NK-92 (cell line): ENCODE data around the gene ARHGAP30.
"Not testable (repeated sequence)": the region's sequence is repeated elsewhere in the genome, so short reads cannot be mapped to it uniquely, and the experiment has no call there.

Experiments
- DNase-seq: peaks from one replicate; lab custom pipeline; 2025; ENCODE audit not compliant: unreplicated experiment; lab: John Stamatoyannopoulos, UW

The ARHGAP30 gene

DNA sequence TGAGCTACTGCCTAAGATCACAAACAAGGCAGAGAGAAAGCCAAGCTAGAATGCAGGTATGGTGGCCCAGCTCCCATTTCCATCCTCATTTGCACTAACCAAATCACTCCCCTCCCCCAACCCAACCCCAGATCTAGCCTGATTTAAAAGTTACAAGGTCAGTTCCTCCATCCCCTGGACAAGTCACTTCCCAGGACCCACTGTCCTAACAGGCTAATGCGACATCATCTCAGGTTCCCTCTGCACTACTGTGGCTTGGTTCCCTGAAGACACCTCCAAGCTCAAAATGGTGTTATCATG, 51.1 kb downstream of the ARHGAP30 start:
- DNase-seq = no peak

GRCh38 chr1:161017756-161018630, 51.7 kb downstream of the ARHGAP30 start:
- no peak for DNase-seq

GRCh38 chr1:161017181-161017580, 52.5 kb downstream of the ARHGAP30 start:
- DNase-seq = not testable (repeated sequence)

- not testable (repeated sequence) for DNase-seq
These were observed 53.0 kb downstream of the ARHGAP30 start for GRCh38 chr1:161016683-161017082.

DNA sequence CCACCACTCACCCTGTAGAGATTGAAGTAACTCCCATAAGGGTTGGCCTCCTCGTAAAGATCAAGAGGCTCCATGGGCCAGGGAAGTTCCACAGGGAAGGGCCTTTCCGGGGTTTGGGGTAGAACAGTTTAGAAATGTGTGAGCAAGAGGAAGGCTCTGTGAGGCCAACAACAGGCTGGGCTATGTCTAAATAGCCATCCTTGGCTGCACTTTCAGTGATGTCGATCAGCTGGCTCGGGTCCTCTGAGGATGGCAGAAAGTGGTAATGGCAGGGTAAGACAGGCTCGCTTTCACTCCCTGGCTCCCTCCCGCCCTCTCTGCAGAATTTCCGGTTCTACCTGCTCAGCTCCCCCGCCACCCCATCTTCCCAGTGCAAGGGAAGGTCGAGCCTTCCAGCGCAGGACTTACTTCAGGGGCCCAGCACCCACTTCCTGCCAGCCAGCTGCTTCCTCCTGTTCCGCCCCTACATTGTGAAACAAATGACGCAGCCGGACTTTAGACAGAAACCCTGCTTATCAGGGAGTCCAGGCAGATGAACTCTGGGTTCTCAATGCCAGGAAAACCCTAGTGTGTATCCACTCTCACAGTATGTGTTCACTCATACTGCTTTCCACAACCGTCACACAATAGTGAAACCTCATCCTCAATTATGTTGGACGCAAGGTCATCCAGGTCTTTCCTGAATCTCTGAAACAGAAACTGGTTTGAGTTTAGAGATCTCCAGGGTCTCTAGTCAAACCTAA, 56.0 kb downstream of the ARHGAP30 start:
- no peak for DNase-seq

GRCh38 chr1:161013131-161013487, 56.6 kb downstream of the ARHGAP30 start:
- no peak for DNase-seq

DNA sequence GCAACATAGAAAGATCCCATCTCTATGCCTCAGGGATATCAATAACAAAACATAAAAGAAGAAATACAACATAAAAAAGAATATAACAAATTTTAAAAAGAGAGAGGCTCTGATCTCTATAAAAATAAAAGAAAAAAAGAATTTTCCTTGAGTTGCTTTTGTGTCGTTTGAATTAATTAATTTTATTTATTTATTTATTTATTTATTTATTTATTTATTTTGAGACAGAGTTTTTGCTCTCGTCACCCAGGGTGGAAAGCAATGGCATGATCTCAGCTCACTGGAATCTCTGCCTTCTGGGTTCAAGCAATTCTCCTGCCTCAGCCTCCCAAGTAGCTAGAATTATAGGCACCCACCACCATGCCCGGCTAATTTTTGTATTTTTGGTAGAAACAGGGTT, 57.3 kb downstream of the ARHGAP30 start:
- no peak for DNase-seq

DNA sequence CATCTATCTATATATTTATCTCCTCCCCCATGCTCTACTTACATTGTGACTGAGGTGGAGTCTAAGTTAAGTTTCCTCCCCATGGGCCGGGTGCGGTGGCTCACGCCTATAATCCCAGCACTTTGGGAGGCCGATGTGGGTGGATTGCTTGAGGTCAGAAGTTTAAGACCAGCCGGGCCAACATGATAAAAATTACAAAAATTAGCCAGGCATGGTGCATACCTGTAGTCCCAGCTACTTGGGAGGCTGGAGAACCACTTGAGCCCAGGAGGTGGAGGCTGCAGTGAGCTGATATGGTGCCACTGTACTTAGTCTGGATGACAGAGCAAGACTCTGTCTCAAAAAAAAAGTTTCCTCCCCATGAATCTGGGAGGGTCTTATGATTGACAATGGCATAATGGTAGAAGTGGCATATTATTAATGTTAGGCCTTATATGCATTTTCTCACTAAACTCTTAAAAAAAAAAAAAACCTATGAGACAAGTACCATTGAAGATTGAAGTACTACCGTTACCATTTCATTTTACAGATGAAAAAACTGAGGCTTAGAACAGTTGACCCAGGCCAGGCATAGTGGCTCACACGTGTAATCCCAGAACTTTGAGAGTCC, 60.0 kb downstream of the ARHGAP30 start:
- DNase-seq = no peak

GRCh38 chr1:161008869-161009510, 60.7 kb downstream of the ARHGAP30 start:
- DNase-seq = no peak

DNA sequence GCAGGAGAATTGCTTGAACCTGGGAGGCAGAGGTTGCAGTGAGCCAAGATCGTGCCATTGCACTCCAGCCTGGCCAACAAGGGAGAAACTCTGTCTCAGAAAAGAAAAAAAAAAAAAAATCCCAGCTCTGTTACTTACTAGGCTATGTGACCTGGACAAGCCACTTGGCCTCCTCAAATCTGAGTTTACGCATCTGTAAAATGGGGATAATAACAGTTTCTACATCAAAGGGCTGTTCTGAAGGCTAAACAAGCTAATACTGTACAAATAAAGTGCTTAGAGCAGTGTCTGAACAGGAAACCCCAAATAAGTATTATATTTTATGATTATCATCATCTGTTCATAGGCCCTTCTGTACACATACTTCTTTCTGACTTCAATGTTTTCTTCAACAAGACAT, 62.3 kb downstream of the ARHGAP30 start:
- no peak for DNase-seq

- no peak for DNase-seq
These were observed 63.1 kb downstream of the ARHGAP30 start for GRCh38 chr1:161006563-161006962.

DNA sequence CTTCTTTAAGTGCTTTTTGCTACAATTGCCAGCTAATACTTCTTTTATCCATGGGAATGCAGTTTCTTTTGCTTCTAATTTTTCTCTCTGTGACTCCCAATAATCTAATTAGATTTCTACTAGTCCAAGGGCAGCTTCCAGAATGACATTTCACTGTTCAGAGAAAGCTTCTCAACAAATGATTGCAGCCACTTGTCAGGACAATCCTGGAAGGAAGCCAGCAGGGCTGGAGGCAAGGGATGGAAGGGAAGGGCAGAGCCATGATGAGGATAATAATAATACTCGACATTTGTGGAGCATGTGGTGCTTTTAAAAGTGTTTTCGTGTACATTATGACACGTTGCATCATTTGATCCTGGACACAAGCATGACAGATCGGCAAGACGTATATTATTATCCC, 68.2 kb downstream of the ARHGAP30 start:
- no peak for DNase-seq

DNA sequence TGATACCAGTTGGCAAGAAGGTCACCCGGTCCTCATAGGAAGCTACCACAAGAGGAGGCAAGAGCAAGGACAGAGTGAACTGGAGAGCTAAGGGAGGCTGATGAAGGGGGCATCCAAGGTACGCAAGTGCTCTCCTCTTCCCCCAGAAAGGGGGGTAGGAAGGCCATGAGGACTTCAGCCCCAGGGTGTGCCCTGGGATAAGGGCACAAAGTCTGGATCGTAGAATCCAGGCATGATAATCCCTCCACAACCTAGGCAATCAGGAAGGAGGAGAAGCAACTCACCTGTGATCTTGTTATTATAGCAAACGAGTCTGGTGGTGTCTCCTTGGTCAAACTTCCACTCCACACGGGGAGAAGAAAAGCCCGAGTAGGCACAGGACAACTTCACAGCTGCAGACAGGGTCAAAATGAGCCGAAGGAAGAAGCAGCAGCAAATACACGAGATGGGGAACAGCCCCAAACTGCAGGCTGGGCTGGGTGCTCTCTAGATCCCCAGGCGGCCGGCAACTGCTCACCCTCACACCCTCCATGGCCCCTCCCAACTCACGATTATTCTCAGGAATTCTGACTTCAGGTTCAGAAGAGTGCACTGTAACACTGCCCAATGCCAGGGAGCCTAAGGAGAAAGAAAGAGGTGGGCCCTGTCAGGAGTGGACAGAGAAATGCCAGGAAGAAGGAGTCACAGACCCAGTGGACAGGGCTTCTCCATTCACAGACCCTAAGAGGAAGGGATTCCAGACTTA, 68.8 kb downstream of the ARHGAP30 start:
- DNase-seq = no peak

DNA sequence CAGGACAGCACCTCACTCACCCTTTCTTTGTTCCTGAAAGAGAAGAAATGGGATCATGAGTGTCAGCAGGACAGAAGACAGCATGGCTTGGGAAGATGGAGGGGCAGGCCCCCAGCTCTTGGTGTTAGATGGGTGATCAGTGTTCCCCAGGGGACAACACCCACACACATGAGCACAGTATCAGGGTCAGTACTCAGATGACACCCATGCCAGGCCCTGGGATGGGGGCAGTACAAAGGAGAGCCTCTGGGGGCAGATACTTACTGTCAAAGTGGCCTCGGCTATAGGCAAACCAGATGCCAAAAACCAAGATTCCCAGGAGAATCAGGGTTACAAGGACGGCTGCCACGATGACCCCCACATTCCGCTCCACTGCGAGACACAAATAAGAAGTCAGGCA, 70.3 kb downstream of the ARHGAP30 start:
- no peak for DNase-seq

DNA sequence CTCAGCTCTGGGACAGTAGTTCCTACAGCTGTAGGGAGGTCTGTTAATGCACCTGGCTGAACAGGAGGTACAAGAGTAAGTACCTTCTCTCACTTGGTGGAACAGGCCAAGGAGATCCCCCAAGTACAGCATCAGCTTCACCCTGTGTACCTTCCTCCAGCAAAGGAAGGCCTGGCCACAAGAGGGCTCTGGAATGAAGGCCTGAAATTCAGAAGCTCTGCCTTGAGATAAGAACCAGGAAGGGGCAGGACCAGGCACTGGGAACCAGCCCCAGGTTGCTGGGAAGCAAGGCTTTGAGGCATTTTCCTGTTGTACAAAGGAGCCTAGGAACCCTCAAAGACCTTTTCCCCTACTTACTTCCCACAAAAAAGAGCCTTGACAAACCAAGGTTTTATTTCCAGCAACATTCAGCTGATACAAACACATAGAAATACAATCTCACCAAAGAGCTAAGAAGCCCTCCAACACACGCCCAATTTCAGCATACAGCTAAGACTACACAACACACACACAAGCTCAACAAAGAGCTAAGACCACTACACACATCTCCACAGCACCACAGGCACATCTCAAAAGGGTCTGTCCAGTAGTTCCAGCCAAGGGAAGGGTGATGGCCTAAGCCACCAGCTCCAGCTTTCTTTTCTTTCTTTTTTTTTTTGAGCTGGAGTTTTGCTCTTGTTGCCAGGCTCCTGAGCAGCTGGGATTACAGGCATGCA, 72.2 kb downstream of the ARHGAP30 start:
- DNase-seq = no peak
